ENCODE results near the gene IL31RA.

Gene IL31RA

GRCh38 chr5:55918087-55919035 lies 67.2 kb downstream of the IL31RA start:
- Histone ChIP-seq H3K4me1 (ENCODE audit: control insufficient read depth, low read depth, low read length) (no peaks in the 10 kb centered on the region), H3K36me3 (ENCODE audit: control insufficient read depth, low read depth, low read length) (no peaks in the 10 kb centered on the region), H3K27ac (ENCODE audit: low read length) (no peak overlapping the region), H3K27me3 (ENCODE audit: control insufficient read depth, insufficient read depth, low read length) (no peaks in the 10 kb centered on the region), H3K9me3 (ENCODE audit: control insufficient read depth, low read depth, low read length) (no peaks in the 10 kb centered on the region), H3K9ac (ENCODE audit: low read length) (no peak overlapping the region), H3K4me3 (ENCODE audit: low read length) (no peak overlapping the region)

GRCh38 chr5:55919625-55920024 lies 68.5 kb downstream of the IL31RA start:
- H3K4me1 ChIP-seq (ENCODE audit: control insufficient read depth, low read depth, low read length), result no peaks in the 10 kb centered on the region
- no peak overlapping the region for H3K27ac ChIP-seq (ENCODE audit: low read length)
- H3K9me3 ChIP-seq (ENCODE audit: control insufficient read depth, low read depth, low read length), result no peaks in the 10 kb centered on the region
- no peak overlapping the region for H3K4me3 ChIP-seq (ENCODE audit: low read length)
- H3K9ac ChIP-seq (ENCODE audit: low read length), result no peak overlapping the region
- no peaks in the 10 kb centered on the region for H3K36me3 ChIP-seq (ENCODE audit: control insufficient read depth, low read depth, low read length)
- no peaks in the 10 kb centered on the region for H3K27me3 ChIP-seq (ENCODE audit: control insufficient read depth, insufficient read depth, low read length)

DNA sequence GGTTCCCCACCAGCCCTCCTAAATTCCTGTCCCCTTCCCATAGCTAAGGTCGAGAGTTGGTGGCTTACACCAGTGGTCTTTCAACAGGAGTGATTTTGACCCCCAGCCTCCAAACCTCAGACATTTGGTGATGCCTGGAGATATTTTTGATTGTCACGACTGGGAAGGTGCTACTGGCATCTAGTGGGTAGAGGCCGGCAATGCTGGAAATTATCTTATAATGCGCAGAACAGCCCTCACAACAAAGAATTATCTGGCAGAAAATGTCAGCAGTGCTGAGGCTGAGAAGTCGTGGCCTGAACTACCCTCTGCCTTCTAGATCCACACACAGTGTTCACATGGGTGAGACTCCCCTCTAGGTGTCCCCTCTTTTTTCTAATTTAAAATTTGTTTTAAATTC lies 69.6 kb downstream of the IL31RA start:
- no peaks in the 10 kb centered on the region for H3K9me3 ChIP-seq (ENCODE audit: control insufficient read depth, low read depth, low read length)
- H3K27ac ChIP-seq (ENCODE audit: low read length), result no peak overlapping the region
- H3K9ac ChIP-seq (ENCODE audit: low read length), result no peak overlapping the region
- H3K4me1 ChIP-seq (ENCODE audit: control insufficient read depth, low read depth, low read length), result no peaks in the 10 kb centered on the region
- H3K36me3 ChIP-seq (ENCODE audit: control insufficient read depth, low read depth, low read length), result no peaks in the 10 kb centered on the region
- H3K4me3 ChIP-seq (ENCODE audit: low read length), result no peak overlapping the region
- H3K27me3 ChIP-seq (ENCODE audit: control insufficient read depth, insufficient read depth, low read length), result no peaks in the 10 kb centered on the region

GRCh38 chr5:55921617-55922016 lies 70.5 kb downstream of the IL31RA start:
- no peaks in the 10 kb centered on the region for H3K36me3 ChIP-seq (ENCODE audit: control insufficient read depth, low read depth, low read length)
- H3K4me3 ChIP-seq (ENCODE audit: low read length), result no peak overlapping the region
- H3K4me1 ChIP-seq (ENCODE audit: control insufficient read depth, low read depth, low read length), result no peaks in the 10 kb centered on the region
- H3K27me3 ChIP-seq (ENCODE audit: control insufficient read depth, insufficient read depth, low read length), result no peaks in the 10 kb centered on the region
- H3K9ac ChIP-seq (ENCODE audit: low read length), result no peak overlapping the region
- H3K9me3 ChIP-seq (ENCODE audit: control insufficient read depth, low read depth, low read length), result no peaks in the 10 kb centered on the region
- H3K27ac ChIP-seq (ENCODE audit: low read length), result no peak overlapping the region

- Histone ChIP-seq H3K36me3 (ENCODE audit: control insufficient read depth, low read depth, low read length) (no peaks in the 10 kb centered on the region), H3K27me3 (ENCODE audit: control insufficient read depth, insufficient read depth, low read length) (no peaks in the 10 kb centered on the region), H3K27ac (ENCODE audit: low read length) (no peak overlapping the region), H3K4me1 (ENCODE audit: control insufficient read depth, low read depth, low read length) (no peaks in the 10 kb centered on the region), H3K9me3 (ENCODE audit: control insufficient read depth, low read depth, low read length) (no peaks in the 10 kb centered on the region), H3K4me3 (ENCODE audit: low read length) (no peak overlapping the region), H3K9ac (ENCODE audit: low read length) (no peak overlapping the region)
These were observed 72.1 kb downstream of the IL31RA start for GRCh38 chr5:55923177-55923771.

DNA sequence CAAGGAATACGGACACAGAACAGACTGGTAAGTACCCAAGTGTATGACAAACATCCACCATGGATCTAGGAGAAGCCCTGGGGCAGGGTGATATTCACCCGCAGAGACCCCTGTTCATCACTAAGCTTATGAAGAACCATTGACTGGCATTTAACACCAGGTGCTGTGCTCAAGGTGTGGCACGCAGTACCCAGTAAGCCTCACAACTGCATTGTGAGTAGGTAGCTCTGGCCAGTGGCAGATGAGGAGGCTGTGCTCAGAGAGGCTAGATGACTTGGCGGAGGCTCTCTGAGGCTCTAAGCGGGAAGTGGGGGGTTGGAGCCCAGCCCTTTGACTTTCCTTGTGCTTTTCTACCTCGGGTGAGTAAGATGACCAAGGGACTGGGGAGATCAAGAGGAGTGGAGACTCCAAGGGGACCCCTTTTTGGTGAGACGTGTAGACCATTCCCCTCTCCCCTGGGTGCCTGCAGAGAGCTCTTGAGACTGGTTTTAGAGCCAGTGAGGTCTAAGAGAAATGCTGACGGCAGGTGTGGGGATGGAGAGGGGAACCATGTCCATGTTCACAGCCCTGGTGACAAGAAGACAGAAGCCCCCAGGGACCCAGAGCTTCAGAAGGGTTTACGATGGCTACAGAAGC lies 72.8 kb downstream of the IL31RA start:
- no peak overlapping the region for H3K27ac ChIP-seq (ENCODE audit: low read length)
- no peaks in the 10 kb centered on the region for H3K36me3 ChIP-seq (ENCODE audit: control insufficient read depth, low read depth, low read length)
- H3K4me1 ChIP-seq (ENCODE audit: control insufficient read depth, low read depth, low read length), result no peaks in the 10 kb centered on the region
- no peak overlapping the region for H3K4me3 ChIP-seq (ENCODE audit: low read length)
- no peaks in the 10 kb centered on the region for H3K9me3 ChIP-seq (ENCODE audit: control insufficient read depth, low read depth, low read length)
- H3K27me3 ChIP-seq (ENCODE audit: control insufficient read depth, insufficient read depth, low read length), result no peaks in the 10 kb centered on the region
- no peak overlapping the region for H3K9ac ChIP-seq (ENCODE audit: low read length)

- Histone ChIP-seq H3K27ac (ENCODE audit: low read length) (no peak overlapping the region), H3K36me3 (ENCODE audit: control insufficient read depth, low read depth, low read length) (no peaks in the 10 kb centered on the region), H3K4me1 (ENCODE audit: control insufficient read depth, low read depth, low read length) (no peaks in the 10 kb centered on the region), H3K9ac (ENCODE audit: low read length) (no peak overlapping the region), H3K9me3 (ENCODE audit: control insufficient read depth, low read depth, low read length) (no peaks in the 10 kb centered on the region), H3K27me3 (ENCODE audit: control insufficient read depth, insufficient read depth, low read length) (no peaks in the 10 kb centered on the region), H3K4me3 (ENCODE audit: low read length) (no peak overlapping the region)
These were observed 73.6 kb downstream of the IL31RA start for GRCh38 chr5:55924744-55925143.

DNA sequence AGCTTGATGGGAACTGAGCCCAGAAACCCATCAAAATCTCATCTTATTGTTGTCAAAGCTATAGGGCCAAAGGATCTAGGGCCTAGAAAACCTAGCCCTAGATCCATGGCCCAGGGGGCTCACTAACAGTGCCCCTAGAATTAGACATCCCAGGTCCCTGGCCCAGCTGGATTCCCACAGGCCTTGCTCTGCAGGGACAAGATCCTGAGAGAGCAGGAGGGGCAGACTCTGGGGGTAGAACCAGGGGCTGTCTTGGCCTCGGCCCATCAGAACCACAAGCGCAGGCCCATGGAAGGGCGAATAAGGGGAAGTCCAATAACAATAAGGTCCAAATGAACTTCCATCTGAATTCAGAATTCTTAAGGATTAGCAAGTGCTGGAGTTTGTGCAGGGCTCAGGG lies 74.0 kb downstream of the IL31RA start:
- Histone ChIP-seq H3K27ac (ENCODE audit: low read length) (no peak overlapping the region), H3K4me1 (ENCODE audit: control insufficient read depth, low read depth, low read length) (no peaks in the 10 kb centered on the region), H3K36me3 (ENCODE audit: control insufficient read depth, low read depth, low read length) (no peaks in the 10 kb centered on the region), H3K9ac (ENCODE audit: low read length) (no peak overlapping the region), H3K27me3 (ENCODE audit: control insufficient read depth, insufficient read depth, low read length) (no peaks in the 10 kb centered on the region), H3K9me3 (ENCODE audit: control insufficient read depth, low read depth, low read length) (no peaks in the 10 kb centered on the region), H3K4me3 (ENCODE audit: low read length) (no peak overlapping the region)

GRCh38 chr5:55925712-55926111 lies 74.6 kb downstream of the IL31RA start:
- Histone ChIP-seq H3K9ac (ENCODE audit: low read length) (no peak overlapping the region), H3K36me3 (ENCODE audit: control insufficient read depth, low read depth, low read length) (no peaks in the 10 kb centered on the region), H3K27ac (ENCODE audit: low read length) (no peak overlapping the region), H3K27me3 (ENCODE audit: control insufficient read depth, insufficient read depth, low read length) (no peaks in the 10 kb centered on the region), H3K4me3 (ENCODE audit: low read length) (no peak overlapping the region), H3K9me3 (ENCODE audit: control insufficient read depth, low read depth, low read length) (no peaks in the 10 kb centered on the region), H3K4me1 (ENCODE audit: control insufficient read depth, low read depth, low read length) (no peaks in the 10 kb centered on the region)

DNA sequence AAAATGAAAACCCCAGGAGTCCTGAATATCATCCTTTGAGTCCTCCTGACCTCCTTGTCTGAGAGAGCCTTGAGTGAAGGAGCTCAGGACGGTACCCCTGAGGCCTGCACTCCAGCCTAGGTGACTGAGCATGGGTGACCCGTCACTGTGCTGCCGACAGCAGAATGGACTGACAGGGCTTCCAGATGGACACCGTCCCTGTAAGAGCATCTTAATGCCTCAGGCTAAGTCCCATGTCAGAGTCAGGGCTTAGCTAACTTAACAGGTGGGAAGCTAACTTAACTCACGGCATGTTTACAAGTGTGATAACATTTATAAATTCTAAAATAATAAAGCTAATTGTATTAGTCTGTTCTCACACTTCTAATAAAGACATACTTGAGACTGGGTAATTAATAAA lies 75.3 kb downstream of the IL31RA start:
- H3K9me3 ChIP-seq (ENCODE audit: control insufficient read depth, low read depth, low read length), result no peaks in the 10 kb centered on the region
- no peaks in the 10 kb centered on the region for H3K36me3 ChIP-seq (ENCODE audit: control insufficient read depth, low read depth, low read length)
- H3K27me3 ChIP-seq (ENCODE audit: control insufficient read depth, insufficient read depth, low read length), result no peaks in the 10 kb centered on the region
- no peak overlapping the region for H3K27ac ChIP-seq (ENCODE audit: low read length)
- no peak overlapping the region for H3K9ac ChIP-seq (ENCODE audit: low read length)
- H3K4me1 ChIP-seq (ENCODE audit: control insufficient read depth, low read depth, low read length), result no peaks in the 10 kb centered on the region
- no peak overlapping the region for H3K4me3 ChIP-seq (ENCODE audit: low read length)

DNA sequence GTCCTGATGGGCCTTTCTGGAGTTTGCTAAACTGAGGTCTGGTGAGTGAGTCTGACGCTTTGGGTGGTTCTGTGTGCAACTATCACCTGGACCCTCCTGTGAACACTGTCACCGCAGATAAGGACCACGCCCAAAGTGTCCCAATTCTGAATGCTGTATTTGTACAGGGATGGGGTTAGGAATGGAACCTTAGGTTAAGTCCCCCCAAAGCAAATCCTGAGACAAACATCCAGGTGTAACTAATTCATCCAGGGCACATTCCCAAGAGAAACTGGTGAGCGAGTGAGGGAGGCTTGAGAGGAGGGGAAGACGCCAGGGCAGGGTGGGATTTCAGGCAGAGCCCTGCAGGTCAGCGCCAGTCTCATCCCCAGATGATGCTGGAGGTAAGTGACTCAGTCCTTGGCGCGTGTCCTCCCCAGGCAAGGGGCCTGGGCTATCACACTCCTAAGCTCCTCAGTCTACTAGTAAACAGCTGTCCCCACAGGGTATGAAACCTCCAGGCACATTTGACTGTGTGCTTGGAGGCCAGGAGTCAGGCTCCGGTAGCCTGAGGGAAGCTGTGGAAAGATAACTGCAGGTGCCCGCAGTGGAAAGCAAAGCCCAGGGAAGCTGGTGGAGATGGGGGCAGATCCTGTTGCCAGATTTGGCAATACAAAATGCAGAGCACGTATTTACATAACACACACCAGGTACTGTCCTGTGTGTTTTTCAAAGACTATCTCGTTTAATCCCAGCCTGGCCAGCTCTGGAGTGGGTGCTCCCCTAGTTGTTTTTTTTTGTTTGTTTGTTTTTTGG lies 76.9 kb downstream of the IL31RA start:
- Histone ChIP-seq H3K27me3 (ENCODE audit: control insufficient read depth, insufficient read depth, low read length) (no peaks in the 10 kb centered on the region), H3K27ac (ENCODE audit: low read length) (no peak overlapping the region), H3K9ac (ENCODE audit: low read length) (no peak overlapping the region), H3K36me3 (ENCODE audit: control insufficient read depth, low read depth, low read length) (no peaks in the 10 kb centered on the region), H3K4me3 (ENCODE audit: low read length) (no peak overlapping the region), H3K9me3 (ENCODE audit: control insufficient read depth, low read depth, low read length) (no peaks in the 10 kb centered on the region), H3K4me1 (ENCODE audit: control insufficient read depth, low read depth, low read length) (no peaks in the 10 kb centered on the region)

Measured in iPS-18a (cell line).